Umbilical cord (tissue), 2 donors: ENCODE data around the gene WNT7B. TPM values are rescaled to one million over a fixed set of nuclear protein-coding genes. Genes with fewer than 3 reads are reported as not detected.
A peak's percentile ranks its signal among the peaks of the same experiment; 100 is the strongest.

Experiments
- DNase-seq: peaks from one replicate; pipeline ENCODE4 v3.0.0-alpha.2; 2015; ENCODE audit warnings: low spot score
- total RNA-seq: library from RNA; depleted of rRNA; stranded (reverse); fragments of >200 nt; gene quantifications from one replicate; pipeline ENCODE4 v1.2.3, GENCODE V29; 2014; ENCODE audit warnings: low replicate concordance; ENCODE audit not compliant: insufficient read depth

Gene WNT7B
- total RNA-seq, 1 donor from 2014 or later, result 7.2 TPM

DNA sequence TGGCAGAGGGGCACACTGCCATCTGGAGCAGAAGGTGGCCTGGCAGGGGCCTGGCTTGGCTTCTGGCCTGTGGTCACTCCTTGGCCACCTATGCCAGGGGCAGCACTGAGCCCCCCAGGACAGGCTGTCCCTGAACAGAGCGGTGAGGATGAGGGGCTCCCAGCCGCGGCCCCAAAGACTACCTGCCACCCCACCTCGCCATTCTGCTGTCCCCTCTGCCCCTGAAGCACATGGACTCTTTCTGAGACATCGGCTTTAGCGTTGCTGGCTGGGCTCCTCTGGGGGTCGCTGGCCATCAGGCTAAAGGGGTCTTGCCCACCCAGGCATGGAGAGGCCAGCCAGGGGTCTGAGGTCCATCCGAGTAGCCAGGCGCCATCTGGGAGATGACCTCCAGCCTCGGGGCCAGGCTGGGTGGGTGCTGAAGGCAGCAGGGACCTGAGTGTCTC, 87.8 kb downstream of the WNT7B start:
- DNase-seq, result no peak

DNA sequence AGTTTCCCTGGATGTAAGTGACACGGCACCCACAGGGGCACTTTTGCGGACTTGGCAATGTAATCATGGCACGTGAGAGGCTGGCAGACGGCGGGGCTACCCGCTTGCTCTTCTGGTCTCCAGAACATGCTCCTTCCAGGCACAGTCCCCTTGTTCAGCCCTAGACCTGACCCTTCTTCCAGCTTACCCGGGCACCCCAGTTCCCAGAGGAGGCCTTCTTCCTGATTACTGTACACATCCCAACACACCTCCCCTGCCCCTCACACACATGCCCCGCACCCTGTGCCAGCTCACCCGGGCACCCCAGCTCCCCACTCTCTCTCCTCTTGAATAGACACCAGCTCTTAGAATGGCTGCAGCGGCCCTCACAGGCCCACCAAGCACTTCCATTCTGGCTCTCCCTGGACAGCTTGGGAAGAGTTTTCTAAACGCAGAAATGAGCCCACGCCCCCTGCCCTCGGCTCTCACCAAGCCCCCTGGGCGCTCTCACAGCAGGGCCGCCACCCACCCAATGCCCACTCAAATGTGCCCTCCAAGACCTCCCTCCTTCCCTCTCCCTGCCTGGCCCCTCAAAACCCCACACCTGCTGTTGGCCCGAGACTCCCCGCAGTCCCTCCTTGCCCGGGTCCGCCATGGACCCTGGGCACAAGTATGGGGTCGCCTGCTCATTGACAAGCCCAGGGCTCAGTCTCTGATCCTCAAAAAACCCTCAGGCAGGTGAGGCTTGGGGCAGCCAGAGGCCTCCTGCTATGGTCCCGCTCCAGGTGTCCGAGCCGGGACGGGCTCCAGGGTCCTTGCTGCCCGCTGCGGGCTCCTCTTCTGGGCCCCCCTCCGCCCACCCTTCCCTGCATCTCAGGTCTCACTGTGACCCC, 88.5 kb downstream of the WNT7B start:
- DNase-seq, result no peak

DNA sequence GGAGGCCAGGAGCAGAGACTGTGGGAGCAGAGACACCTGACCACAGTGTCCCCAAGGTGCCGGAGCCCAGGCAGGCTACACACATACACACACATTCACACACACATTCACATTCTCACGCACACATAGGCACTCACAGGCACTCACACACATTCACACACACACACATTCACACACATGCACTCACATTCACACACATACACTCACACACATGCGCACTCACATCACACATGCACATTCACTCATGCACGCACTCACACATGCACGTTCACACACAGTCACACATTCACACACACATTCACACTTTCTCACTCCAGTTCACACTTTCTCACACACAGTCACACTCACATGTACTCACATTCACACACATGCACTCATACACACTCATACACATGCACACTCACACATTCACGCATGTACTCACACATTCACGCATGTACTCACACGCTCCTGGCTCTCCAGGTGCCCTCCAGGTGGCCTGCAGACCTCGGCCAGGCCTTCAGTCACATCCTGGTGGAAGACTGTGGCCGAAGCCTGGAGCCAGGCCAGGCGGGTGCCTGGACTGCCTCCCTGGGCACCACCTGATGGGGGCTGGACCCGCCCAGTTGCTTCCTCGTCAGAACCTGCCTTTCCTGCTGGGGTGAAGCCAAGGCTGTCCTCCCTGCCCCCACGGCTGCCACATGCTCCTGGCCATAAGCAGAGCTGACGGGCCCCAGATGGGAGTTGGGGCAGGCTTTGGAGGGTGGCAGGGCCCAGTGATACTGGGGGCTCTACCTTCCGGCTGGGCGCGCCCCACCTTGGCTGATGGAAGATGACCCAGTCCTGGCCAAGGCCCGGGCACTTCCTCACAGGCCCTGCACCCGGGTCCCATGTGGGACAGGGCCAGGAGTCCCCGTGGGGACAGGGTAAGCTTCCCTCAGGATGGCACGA, 89.5 kb downstream of the WNT7B start:
- DNase-seq, result no peak

DNA sequence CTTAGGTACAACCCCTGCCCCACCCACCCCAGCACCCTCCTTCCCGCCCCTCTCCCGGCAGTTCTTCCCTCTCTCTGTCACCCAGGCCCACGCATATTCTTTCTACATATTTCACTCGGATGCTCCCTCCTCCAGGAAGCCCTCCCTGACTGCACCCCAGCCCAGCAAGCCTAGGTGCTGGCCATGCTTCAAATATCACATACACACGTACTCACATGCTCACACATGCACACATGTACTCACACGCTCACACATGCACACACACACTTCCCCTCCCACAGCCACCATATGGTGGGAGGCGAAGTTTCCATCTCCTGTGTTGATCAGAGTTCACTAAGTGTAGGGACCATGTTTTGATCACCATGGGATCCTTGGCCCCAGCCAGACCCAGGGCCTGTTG, 90.4 kb downstream of the WNT7B start:
- no peak for DNase-seq

DNA sequence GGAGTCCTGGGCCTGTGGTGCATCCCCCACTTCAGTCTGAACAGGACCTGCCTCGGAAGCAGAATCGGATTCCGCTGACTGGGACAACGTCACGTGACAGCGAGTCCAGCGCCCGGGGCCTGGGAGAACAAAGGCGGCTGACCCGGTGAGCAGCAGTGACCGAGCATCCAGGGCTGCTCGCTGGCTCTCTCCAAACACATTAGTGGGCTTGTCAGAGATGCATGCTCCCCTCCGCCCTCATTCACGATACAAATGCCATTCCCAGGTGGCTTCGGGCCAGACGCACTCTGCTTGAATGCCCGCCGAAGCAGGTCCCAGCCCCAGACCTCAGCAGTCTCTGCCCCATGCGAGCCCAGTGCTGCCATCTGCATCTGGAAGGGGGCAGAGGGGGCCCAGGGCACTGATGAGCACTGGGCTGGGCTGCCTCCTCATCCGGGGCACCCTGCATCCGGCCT, 91.0 kb downstream of the WNT7B start:
- DNase-seq, result no peak

DNA sequence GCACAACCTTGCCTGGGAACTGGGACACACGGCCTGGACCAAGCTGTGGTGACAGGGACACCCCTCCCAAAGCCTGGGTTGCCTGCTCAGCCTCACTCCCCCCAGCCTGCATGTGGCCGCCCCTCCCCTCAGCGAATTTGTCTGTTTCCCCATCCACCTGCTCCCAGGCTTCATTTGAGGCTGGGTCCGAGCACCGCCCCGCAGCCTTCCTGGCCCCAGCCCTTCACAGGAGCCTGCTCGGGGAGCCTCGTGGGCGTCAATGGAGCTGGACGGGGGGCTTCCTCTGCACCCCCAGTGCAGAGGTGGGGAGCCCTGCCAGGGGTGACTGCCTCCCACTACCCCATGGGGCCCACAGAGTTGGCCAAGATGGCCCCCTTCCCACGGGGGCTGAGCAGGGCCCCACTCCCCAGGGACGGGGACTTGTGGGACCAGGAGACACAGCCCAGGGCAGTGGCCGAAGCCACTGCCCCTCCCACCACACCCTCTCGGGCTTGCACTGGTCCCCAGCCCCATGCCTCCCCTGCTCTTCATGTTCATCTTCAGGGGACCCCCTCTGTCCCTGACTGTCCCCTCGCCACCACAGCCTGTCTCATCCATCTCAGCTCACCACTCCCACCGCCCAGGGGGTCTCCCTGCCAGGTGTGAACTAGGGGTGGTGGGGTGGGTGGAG, 91.7 kb downstream of the WNT7B start:
- DNase-seq, result no peak

DNA sequence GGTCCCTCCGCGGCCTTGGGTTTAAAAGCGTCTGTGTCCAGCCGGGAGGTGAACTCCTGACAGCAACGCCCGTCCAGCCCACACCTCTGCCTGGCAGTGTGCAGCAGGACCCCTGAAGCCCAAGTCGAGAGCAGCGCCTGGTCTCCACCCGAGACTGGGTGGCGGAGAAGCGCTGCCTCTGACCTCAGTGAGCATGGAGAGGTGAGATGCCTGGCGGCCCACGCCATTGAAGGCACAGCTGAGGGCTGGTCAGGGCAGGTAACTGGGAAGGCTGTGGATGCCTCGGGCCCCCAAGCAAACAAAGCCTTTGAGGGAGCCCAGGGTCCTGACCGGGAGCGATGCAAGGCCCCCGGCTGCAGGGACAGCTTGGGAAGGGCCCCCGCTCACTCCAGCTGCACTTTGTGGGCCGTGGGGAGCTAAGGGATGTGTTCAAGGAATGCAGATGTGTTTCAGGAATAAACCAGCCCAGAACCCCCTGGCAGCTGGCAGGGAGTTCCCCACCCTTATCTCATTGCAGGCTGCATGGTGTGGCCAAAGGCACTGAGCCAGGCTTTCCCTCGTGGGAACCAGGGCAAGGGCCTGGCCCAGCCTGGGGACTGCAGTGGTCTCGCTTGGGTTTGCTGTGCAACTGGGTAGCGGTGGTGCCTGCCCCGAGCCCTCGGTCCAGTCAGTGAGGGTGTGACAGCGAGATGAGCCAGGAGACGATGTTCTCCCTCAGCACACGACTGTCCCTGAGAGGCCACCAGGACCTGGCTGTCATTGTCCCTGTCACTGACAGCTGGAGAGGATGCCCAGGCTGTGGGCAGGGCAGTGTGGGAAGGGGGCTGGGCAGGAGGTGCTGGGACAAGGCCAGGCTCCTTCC, 92.5 kb downstream of the WNT7B start:
- no peak for DNase-seq

DNA sequence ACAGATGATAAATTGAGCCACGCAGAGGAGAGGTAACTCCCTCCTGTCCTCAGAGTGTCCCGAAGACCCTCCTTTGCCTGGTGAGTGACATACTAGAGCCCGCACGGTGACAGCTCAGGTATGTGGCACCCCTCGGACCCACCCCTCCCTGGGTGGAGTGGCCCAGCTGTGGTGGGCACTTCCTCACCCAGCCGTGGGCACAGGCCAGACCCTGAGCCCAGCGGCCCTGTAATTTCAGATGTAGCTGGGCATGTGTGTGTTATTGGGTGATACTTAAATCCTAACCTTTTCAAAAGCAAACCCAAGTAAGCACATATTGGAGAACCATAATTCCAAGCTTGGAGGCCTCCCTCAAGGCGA, 93.2 kb downstream of the WNT7B start:
- DNase-seq, result no peak

DNA sequence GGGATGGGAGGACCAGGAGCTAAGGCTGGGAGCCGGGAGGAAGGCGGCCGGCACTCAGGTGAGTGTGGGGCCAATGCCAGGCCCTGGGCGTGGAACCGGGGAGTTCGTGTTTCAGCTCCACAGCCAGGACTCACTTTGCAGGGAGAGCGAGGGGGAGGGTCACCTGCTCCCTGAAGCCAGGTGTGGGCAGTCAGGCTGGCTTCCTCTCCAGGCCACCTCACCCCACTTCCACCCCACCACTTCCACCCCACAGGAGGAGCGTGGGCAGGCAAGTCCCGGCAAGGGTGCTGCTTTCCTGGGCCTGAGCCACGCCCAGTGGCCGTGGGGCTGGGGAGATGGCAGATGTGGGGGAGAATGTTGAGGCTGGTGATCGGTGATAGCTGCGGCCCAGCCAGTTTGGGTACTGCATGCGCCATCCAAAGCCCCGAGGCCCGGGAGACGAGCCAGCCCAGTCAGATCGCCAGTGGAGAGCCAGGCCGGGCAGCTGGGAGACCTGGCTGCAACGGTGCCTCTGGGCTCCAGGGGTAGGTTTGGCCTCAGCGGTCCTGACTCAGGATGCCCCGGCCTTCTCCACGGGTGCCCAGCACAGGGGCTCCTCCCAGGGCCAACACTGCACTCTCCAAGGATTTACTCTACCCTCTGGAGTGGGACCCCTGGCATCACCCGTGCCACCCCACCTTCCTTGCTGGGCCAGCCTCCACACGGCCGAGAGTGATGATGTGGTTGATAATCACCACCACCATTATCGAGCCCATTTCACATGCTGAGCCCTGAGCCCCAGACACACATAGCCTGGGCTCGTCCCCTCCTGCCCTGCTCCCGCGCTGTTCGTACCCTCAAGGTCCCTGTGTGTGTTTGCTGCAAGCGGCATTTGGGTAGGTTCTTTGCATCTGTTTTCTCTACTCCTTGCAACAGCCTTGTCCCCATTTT, 93.8 kb downstream of the WNT7B start:
- no peak for DNase-seq

DNA sequence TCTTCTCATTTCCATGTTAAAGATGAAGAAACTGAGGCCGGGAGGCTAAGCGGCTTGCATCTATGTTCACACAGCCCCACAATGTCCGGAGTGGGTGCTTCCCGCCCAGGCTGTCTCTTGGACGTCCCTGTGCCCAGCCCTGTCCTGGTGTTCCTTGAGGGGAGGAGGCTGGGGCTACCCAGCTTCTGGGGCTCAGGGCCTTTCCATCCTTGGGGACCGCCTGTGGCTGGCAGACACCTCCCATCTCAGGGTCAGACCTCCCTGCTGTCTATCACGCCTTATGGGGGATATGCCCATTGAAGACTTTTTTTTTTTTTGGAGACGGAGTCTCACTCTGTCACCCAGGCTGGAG, 95.5 kb downstream of the WNT7B start:
- DNase-seq, result no peak

DNA sequence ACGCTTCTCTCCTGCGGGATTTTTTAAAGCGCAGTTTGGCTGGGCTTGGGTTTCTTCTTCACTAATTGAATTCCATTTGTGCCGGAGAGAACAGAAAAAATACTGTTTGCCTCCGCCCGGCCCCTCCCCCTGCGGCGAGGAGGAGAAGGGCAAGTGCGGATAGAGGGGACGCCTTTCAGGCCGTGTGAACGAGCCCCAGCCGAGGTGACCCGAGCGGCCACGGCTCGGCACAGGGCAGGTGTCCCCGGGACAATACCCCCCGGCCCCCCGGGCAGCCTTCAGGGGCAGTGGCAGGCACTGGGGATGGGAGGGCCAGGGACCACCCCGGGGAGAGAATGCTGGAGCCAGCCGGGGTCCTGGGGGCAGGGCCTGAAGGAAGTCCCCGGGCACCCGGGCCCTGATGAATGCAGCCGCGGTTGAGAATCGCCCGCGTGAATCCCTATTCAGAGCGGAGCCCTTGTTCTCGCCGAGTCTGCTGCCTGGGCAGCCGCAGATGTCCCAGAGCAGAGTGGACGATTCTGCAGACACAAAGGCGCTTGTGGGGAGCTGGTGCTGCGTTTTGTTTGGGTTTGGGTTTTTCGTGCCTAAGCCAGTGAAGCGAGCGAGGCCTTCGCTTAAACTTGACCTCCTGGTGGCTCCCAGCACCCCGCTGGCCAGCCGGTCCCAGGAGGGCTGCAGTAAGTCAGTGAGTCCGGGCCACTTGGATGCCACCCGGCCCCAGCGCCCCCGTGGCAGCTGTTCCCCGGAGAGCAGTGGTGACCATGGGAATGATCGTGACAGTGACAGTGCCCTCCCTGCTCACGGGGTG, 96.0 kb downstream of the WNT7B start:
- no peak for DNase-seq

DNA sequence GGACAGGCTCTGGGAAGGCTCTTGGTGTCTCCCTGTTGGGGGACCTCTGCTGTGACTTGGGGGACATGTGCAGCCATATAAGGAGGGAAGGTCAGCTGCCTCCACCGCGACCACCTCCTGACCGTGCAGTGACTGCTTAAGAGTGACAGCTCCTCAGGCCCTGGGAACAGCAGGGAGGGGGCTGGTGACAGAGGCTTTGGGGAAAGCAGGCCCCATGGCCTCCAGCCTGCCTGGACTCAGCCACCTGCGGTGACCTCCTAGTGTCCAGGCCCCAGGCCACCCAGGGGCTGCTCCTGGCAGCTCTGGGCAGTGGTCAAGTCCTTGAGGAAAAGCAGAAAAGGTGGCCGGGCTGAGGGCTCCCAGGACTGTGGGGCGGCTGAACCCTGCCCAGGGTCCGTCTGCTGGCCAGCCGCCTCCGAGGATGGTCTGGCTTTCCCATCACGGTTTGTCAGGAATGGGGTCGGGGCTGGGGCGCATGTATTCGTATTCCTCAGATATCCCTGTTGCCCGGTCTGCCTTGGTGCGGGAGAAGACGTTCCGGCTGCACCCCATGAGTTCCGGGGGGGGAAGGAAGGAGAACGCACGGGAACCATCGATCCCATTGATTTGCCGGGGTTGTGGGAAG, 96.8 kb downstream of the WNT7B start:
- DNase-seq, result no peak

DNA sequence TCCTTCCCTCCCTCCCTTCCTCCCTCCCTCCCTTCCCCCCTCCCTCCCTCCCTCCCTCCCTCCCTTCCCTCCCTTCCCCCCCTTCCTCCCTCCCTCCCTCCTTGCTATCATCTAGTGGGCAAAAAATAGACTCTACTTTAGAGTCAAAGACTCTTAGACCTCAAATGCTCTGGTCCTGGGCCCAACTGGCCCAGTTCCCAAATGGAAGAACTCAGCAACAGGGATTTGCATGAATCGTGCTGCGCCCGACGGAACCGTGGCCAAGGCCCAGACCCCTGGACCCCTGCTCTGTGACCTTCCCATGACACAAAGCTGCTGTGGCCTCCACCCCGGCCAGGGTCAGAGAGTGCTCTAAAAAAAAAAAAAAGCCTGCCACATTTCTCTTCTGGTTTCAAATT, 97.4 kb downstream of the WNT7B start:
- no peak for DNase-seq

DNA sequence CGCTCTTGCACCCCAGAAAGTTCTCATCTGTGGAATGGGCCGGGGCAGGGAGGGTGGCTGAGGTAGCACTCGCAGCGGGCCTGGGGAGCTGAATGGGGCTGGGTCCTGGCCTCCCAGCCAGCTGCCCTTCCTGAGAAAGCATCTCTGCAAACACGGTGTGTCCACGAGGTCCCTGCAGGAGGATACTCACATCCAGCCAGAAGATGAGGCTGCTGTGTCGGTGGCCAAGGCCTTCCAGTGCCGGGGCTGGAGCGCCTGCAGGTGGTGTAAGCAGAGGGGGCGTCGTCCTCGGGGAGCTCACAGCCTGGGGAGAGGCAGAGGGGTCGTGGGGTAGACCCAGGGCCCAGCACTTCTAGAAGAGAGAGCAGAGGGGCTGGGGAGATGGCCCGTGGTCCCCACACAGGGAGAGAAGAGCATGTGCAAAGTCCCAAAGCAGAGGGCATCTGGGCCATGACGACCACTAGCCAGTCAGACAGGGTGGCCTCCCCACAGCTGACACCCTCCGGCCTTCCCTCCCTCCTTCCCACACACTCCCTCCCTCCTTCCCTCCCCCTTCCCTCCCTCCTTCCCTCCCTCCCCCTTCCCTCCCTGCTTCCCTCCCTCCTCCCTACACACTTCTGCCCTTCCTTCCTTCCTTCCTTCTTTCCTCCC, 97.9 kb downstream of the WNT7B start:
- no peak for DNase-seq

DNA sequence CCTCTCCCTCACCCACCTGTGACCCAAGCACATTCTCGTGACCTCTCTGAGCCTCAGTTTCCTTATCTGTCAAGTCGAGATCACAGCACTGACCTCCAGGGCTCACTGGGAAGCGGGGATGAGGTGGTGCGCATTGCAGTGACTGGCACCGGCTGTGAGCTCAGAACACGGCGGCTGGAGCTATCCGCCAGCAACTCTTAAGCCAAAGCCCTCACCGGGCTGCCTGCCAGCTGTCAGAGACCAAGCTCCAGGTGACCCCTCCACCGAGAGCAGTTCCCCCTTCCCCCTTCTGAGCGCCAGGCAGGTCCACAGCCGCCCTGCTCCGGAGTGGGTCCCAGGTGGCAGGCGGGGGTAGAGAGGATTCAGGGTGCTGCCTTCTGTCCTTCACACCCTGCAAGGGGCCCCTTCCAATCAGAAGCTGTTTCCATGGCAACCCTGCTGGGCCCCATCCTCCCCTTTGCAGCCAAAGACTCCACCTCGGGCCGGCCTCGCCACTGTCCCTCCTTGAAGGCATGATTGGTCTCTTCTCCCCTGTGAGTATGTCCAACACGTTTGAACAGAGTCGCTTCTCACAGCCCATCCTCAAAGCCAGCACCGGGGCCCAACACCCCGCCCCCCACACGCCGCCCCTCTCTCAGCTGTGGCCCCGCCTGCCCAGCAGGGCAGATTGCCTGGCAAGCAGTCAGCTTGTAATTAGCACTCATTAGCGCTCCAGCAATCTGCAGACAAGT, 98.7 kb downstream of the WNT7B start:
- DNase-seq, result peak; percentile 25

DNA sequence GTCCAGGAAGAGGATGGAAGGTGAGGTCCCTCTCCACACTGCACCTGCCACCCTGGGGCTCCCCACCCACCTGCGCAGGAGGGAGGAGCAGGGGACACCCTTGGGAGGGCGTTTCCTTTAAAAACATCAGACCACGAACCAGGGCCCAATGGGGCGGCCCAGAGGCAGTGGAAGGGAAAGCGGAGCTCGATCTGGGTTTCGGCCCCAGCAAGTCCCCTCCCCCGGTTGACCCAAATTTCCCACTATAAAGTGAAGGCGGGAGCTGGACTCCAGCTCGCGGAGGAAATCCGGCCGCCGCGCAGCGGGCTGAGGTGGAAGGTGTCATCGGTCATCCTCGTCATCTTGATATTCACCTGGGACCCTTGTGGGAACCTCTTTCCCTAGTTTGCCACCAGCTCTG, 99.3 kb downstream of the WNT7B start:
- no peak for DNase-seq

DNA sequence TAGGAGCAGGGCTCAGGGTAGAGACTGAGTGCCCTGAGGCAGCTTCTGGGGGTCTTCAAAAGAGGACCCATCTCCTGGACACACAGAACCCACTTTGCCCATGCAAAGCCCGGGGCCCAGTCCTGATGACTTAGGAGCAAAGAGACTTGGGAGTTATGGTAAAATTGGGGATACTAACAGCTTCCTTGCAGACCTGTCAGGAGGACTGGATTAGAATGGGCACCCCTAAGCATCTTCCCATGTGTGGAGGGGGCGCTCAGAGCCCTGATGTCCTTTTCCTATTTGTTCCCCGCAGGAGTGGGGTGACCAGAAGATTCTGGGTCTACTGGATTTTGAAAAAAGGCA, 100.0 kb downstream of the WNT7B start:
- no peak for DNase-seq
